Measurements from ENCODE around the gene ISG20. TPM values are rescaled to one million over a fixed set of nuclear protein-coding genes. Genes with fewer than 3 reads are reported as not detected.

ISG20 gene
- polyA plus RNA-seq, 4 donors: 1.1 to 2.4 (median 1.4) TPM

Other genes starting within 250 kb of the ISG20 start
- 10 to 100 TPM; 31.0 to 36.0 (median 33.7) TPM for gene MRPL46, start 171.6 kb upstream of the ISG20 start, polyA plus RNA-seq (ENCODE audit: insufficient read length in 4 of 4)
- gene MRPS11, start 171.3 kb upstream of the ISG20 start, polyA plus RNA-seq (ENCODE audit: insufficient read length in 4 of 4): 10 to 100 TPM; 43.2 to 55.1 (median 49.2) TPM
- gene DET1, start 92.3 kb upstream of the ISG20 start, polyA plus RNA-seq (ENCODE audit: insufficient read length in 4 of 4): 10 to 100 TPM; 11.5 to 17.9 (median 15.7) TPM
- 1 to 10 TPM; 6.0 to 8.1 (median 6.9) TPM for gene AEN, start 17.7 kb upstream of the ISG20 start, polyA plus RNA-seq (ENCODE audit: insufficient read length in 4 of 4)
- gene ACAN, start 164.4 kb downstream of the ISG20 start, polyA plus RNA-seq (ENCODE audit: insufficient read length in 4 of 4): 1 to 10 TPM; 2.2 to 5.2 (median 3.9) TPM

All from left renal cortex interstitium (tissue), 4 donors.